ENCODE data around the gene VPS13D. TPM values are rescaled to one million over a fixed set of nuclear protein-coding genes. Genes with fewer than 3 reads are reported as not detected.
"Not testable (repeated sequence)": the region's sequence is repeated elsewhere in the genome, so short reads cannot be mapped to it uniquely, and the experiment has no call there.

The VPS13D gene
- total RNA-seq, 1 experiment from 2014 or later = 30.7 TPM

GRCh38 chr1:12220890-12221289, 8.9 kb upstream of the VPS13D start:
- DNase-seq (no peak), ATAC-seq (no peak)
- no TSS peak for BruUV-seq (replicated peaks)
- Histone ChIP-seq H3K4me3 (ENCODE audit: low read length) (no peak overlapping the region), H4K20me1 (ENCODE audit: low read length) (no peaks in the 10 kb centered on the region), H3K4me1 (ENCODE audit: insufficient read depth, low read length) (no peaks in the 10 kb centered on the region), H3K79me2 (ENCODE audit: low read length) (no peaks in the 10 kb centered on the region), H2AFZ (ENCODE audit: low read length) (no peak overlapping the region), H3K9me2 (replicated peaks; ENCODE audit: low read length) (no peaks in the 10 kb centered on the region), H3K9me3 (ENCODE audit: low read length) (no peaks in the 10 kb centered on the region), H3K27me3 (ENCODE audit: low read length) (no peaks in the 10 kb centered on the region), H3F3A (ENCODE audit: low read length, unreplicated experiment) (no peaks in the 10 kb centered on the region), H3K9ac (ENCODE audit: low read length) (no peak overlapping the region), H3K36me3 (ENCODE audit: low read depth, low read length) (no peaks in the 10 kb centered on the region), H3K27ac (ENCODE audit: low read length) (no peak overlapping the region), H3K4me2 (ENCODE audit: low read length) (no peak overlapping the region)
- intact Hi-C loops (cut with micrococcal nuclease) = no loop called here
- ChIA-PET CTCF (no interaction called here), POLR2A (ENCODE audit: unreplicated experiment) (no interaction called here)
- no peak for TF ChIP-seq CTCF (conservative IDR thresholded peaks at IDR 0.05; ENCODE audit: low read depth, low read length)
- TF ChIP-seq EZH2phosphoT487 (IDR thresholded peaks at IDR 0.05; ENCODE audit: borderline replicate concordance, low read length) = no peak
- no peak for TF ChIP-seq EZH2 (IDR thresholded peaks at IDR 0.05; ENCODE audit: low read length, unreplicated experiment)

- H3K9me3 ChIP-seq (ENCODE audit: low read length); H3K9ac ChIP-seq (ENCODE audit: low read length); H3K4me2 ChIP-seq (ENCODE audit: low read length); H3K27me3 ChIP-seq (ENCODE audit: low read length); ATAC-seq; BruUV-seq (replicated peaks); intact Hi-C loops (cut with micrococcal nuclease); DNase-seq; H3K9me2 ChIP-seq (replicated peaks; ENCODE audit: low read length); H3K4me3 ChIP-seq (ENCODE audit: low read length); H3K36me3 ChIP-seq (ENCODE audit: low read depth, low read length); CTCF ChIA-PET; H3K79me2 ChIP-seq (ENCODE audit: low read length); H3K27ac ChIP-seq (ENCODE audit: low read length); H3F3A ChIP-seq (ENCODE audit: low read length, unreplicated experiment); H2AFZ ChIP-seq (ENCODE audit: low read length); H3K4me1 ChIP-seq (ENCODE audit: insufficient read depth, low read length); POLR2A ChIA-PET (ENCODE audit: unreplicated experiment); H4K20me1 ChIP-seq (ENCODE audit: low read length): not testable (repeated sequence)
These were observed 7.1 kb upstream of the VPS13D start for GRCh38 chr1:12222700-12223099.

- H3K9me2 ChIP-seq (replicated peaks; ENCODE audit: low read length); POLR2A ChIA-PET (ENCODE audit: unreplicated experiment); H3K79me2 ChIP-seq (ENCODE audit: low read length); DNase-seq; H3K4me1 ChIP-seq (ENCODE audit: insufficient read depth, low read length); H3K4me3 ChIP-seq (ENCODE audit: low read length); ATAC-seq; intact Hi-C loops (cut with micrococcal nuclease); CTCF ChIA-PET; H3K9ac ChIP-seq (ENCODE audit: low read length); H3K9me3 ChIP-seq (ENCODE audit: low read length); H3K27ac ChIP-seq (ENCODE audit: low read length); BruUV-seq (replicated peaks); H3K4me2 ChIP-seq (ENCODE audit: low read length); H3K36me3 ChIP-seq (ENCODE audit: low read depth, low read length); H4K20me1 ChIP-seq (ENCODE audit: low read length); H2AFZ ChIP-seq (ENCODE audit: low read length); H3F3A ChIP-seq (ENCODE audit: low read length, unreplicated experiment); H3K27me3 ChIP-seq (ENCODE audit: low read length): not testable (repeated sequence)
These were observed 5.7 kb upstream of the VPS13D start for GRCh38 chr1:12224092-12224491.

GRCh38 chr1:12228979-12229378, 851 bp upstream of the VPS13D start:
- no peaks in the 10 kb centered on the region for H3K36me3 ChIP-seq (ENCODE audit: low read depth, low read length)
- H3K4me3 ChIP-seq (ENCODE audit: low read length) = no peak overlapping the region
- H3K4me1 ChIP-seq (ENCODE audit: insufficient read depth, low read length) = peaks cover 18% of the 10 kb centered on the region
- no peak overlapping the region for H3K4me2 ChIP-seq (ENCODE audit: low read length)
- intact Hi-C loops (cut with micrococcal nuclease) = loop anchor here (1.0 kb wide), 1 partner anchor 47 kb away; no protein-coding TSS in a partner anchor
- peaks cover 5% of the 10 kb centered on the region for H3F3A ChIP-seq (ENCODE audit: low read length, unreplicated experiment)
- H3K9me2 ChIP-seq (replicated peaks; ENCODE audit: low read length) = no peaks in the 10 kb centered on the region
- ATAC-seq (no peak), DNase-seq (no peak)
- no peaks in the 10 kb centered on the region for H4K20me1 ChIP-seq (ENCODE audit: low read length)
- BruUV-seq (replicated peaks) = no TSS peak
- no peak overlapping the region for H3K9ac ChIP-seq (ENCODE audit: low read length)
- POLR2A ChIA-PET (ENCODE audit: unreplicated experiment) = no interaction called here
- no peak overlapping the region for H2AFZ ChIP-seq (ENCODE audit: low read length)
- TF ChIP-seq EZH2phosphoT487 (IDR thresholded peaks at IDR 0.05; ENCODE audit: borderline replicate concordance, low read length) = no peak
- no peak for TF ChIP-seq CTCF (conservative IDR thresholded peaks at IDR 0.05; ENCODE audit: low read depth, low read length)
- no peaks in the 10 kb centered on the region for H3K9me3 ChIP-seq (ENCODE audit: low read length)
- H3K27ac ChIP-seq (ENCODE audit: low read length) = no peak overlapping the region
- H3K27me3 ChIP-seq (ENCODE audit: low read length) = no peaks in the 10 kb centered on the region
- CTCF ChIA-PET = interaction anchor here (0.5 kb wide), 1 partner anchor 34 kb away, joined by 3 read pairs; no protein-coding TSS in a partner anchor
- peaks cover 39% of the 10 kb centered on the region for H3K79me2 ChIP-seq (ENCODE audit: low read length)

Data from PC-3 (cell line).